Measurements from ENCODE around the gene BOLA1.

The BOLA1 gene

GRCh38 chr1:149931212-149931790 is 31.9 kb downstream of the BOLA1 start:
- H3K27me3 ChIP-seq (ENCODE audit: control insufficient read depth, low read length) = peaks cover 2% of the 10 kb centered on the region; the same call in 1 of the 2 replicates
- no peaks in the 10 kb centered on the region for H3F3A ChIP-seq (ENCODE audit: control insufficient read depth, insufficient read depth)
- H4K20me1 ChIP-seq (ENCODE audit: control insufficient read depth, insufficient read depth, low read depth, low read length) = peaks cover 8% of the 10 kb centered on the region; the same call in 1 of the 2 replicates
- H3K27ac ChIP-seq (ENCODE audit: low read depth, low read length) = no peak overlapping the region
- H3K9me2 ChIP-seq (replicated peaks; ENCODE audit: control insufficient read depth, low read length) = no peaks in the 10 kb centered on the region
- peaks cover 12% of the 10 kb centered on the region for H3K36me3 ChIP-seq (ENCODE audit: control insufficient read depth, low read length)
- H3K79me2 ChIP-seq (ENCODE audit: control insufficient read depth, low read length) = peaks cover 14% of the 10 kb centered on the region
- no peak overlapping the region for H3K4me2 ChIP-seq (ENCODE audit: low read length)
- H3K9me3 ChIP-seq (ENCODE audit: control insufficient read depth, insufficient read depth, low read length) = no peaks in the 10 kb centered on the region
- H3K4me1 ChIP-seq (ENCODE audit: control insufficient read depth, low read length) = peaks cover 18% of the 10 kb centered on the region
- TF ChIP-seq EZH2phosphoT487 (IDR thresholded peaks at IDR 0.05; ENCODE audit: borderline replicate concordance, low read length) (no peak), CTCF (IDR thresholded peaks at IDR 0.05; ENCODE audit: low read depth, low read length, poor library complexity, severe bottlenecking) (no peak)
- H3K4me3 ChIP-seq (ENCODE audit: low read length) = no peak overlapping the region

GRCh38 chr1:149932474-149932873 is 33.1 kb downstream of the BOLA1 start:
- H3K4me1 ChIP-seq (ENCODE audit: control insufficient read depth, low read length) = peaks cover 19% of the 10 kb centered on the region
- peaks cover under 1% of the 10 kb centered on the region; the same call in 1 of the 2 replicates for H3K36me3 ChIP-seq (ENCODE audit: control insufficient read depth, low read length)
- H3K4me3 ChIP-seq (ENCODE audit: low read length) = no peak overlapping the region
- peaks cover 2% of the 10 kb centered on the region; the same call in 1 of the 2 replicates for H3K27me3 ChIP-seq (ENCODE audit: control insufficient read depth, low read length)
- peaks cover 2% of the 10 kb centered on the region for H3K79me2 ChIP-seq (ENCODE audit: control insufficient read depth, low read length)
- H3K27ac ChIP-seq (ENCODE audit: low read depth, low read length) = no peak overlapping the region
- no peaks in the 10 kb centered on the region for H3F3A ChIP-seq (ENCODE audit: control insufficient read depth, insufficient read depth)
- no peak for TF ChIP-seq CTCF (IDR thresholded peaks at IDR 0.05; ENCODE audit: low read depth, low read length, poor library complexity, severe bottlenecking)
- no peak for TF ChIP-seq EZH2phosphoT487 (IDR thresholded peaks at IDR 0.05; ENCODE audit: borderline replicate concordance, low read length)
- no peak overlapping the region for H3K4me2 ChIP-seq (ENCODE audit: low read length)
- no peaks in the 10 kb centered on the region for H4K20me1 ChIP-seq (ENCODE audit: control insufficient read depth, insufficient read depth, low read depth, low read length)
- no peaks in the 10 kb centered on the region for H3K9me3 ChIP-seq (ENCODE audit: control insufficient read depth, insufficient read depth, low read length)
- H3K9me2 ChIP-seq (replicated peaks; ENCODE audit: control insufficient read depth, low read length) = no peaks in the 10 kb centered on the region

GRCh38 chr1:149933208-149933607 is 33.8 kb downstream of the BOLA1 start:
- Histone ChIP-seq H3K27me3 (ENCODE audit: control insufficient read depth, low read length) (peaks cover 2% of the 10 kb centered on the region; the same call in 1 of the 2 replicates), H4K20me1 (ENCODE audit: control insufficient read depth, insufficient read depth, low read depth, low read length) (no peaks in the 10 kb centered on the region), H3F3A (ENCODE audit: control insufficient read depth, insufficient read depth) (no peaks in the 10 kb centered on the region), H3K79me2 (ENCODE audit: control insufficient read depth, low read length) (no peaks in the 10 kb centered on the region), H3K9me2 (replicated peaks; ENCODE audit: control insufficient read depth, low read length) (no peaks in the 10 kb centered on the region), H3K27ac (ENCODE audit: low read depth, low read length) (no peak overlapping the region), H3K4me2 (ENCODE audit: low read length) (no peak overlapping the region), H3K9me3 (ENCODE audit: control insufficient read depth, insufficient read depth, low read length) (no peaks in the 10 kb centered on the region), H3K36me3 (ENCODE audit: control insufficient read depth, low read length) (no peaks in the 10 kb centered on the region), H3K4me3 (ENCODE audit: low read length) (no peak overlapping the region), H3K4me1 (ENCODE audit: control insufficient read depth, low read length) (peaks cover 17% of the 10 kb centered on the region)
- TF ChIP-seq CTCF (IDR thresholded peaks at IDR 0.05; ENCODE audit: low read depth, low read length, poor library complexity, severe bottlenecking) = no peak
- no peak for TF ChIP-seq EZH2phosphoT487 (IDR thresholded peaks at IDR 0.05; ENCODE audit: borderline replicate concordance, low read length)
